CD4-positive, alpha-beta T cell treated with Interleukin-12 subunit alpha and Interleukin-12 subunit beta, for 1 hour (primary cell): ENCODE measurements around the gene KRTCAP3.

Experiments used
- DNase-seq: peaks from one replicate; pipeline ENCODE4 v3.0.0-alpha.2; 2020

Gene KRTCAP3

GRCh38 chr2:27441226-27441926 is 805 bp upstream of the KRTCAP3 start:
- DNase-seq: no peak

GRCh38 chr2:27442920-27443282 is 720 bp downstream of the KRTCAP3 start:
- DNase-seq: no peak

GRCh38 chr2:27445155-27445554 is 3.0 kb downstream of the KRTCAP3 start:
- DNase-seq: no peak

GRCh38 chr2:27445615-27446014 is 3.4 kb downstream of the KRTCAP3 start:
- no peak for DNase-seq

GRCh38 chr2:27446057-27446456 is 3.9 kb downstream of the KRTCAP3 start:
- no peak for DNase-seq

- DNase-seq: no peak
Observed at GRCh38 chr2:27448381-27448780, 6.2 kb downstream of the KRTCAP3 start.

GRCh38 chr2:27451095-27451494 is 8.9 kb downstream of the KRTCAP3 start:
- DNase-seq: no peak

- no peak for DNase-seq
Observed at GRCh38 chr2:27453968-27454367, 11.8 kb downstream of the KRTCAP3 start.

- no peak for DNase-seq
Observed at GRCh38 chr2:27461118-27461517, 18.9 kb downstream of the KRTCAP3 start.

- DNase-seq: no peak
Observed at GRCh38 chr2:27464443-27464842, 22.3 kb downstream of the KRTCAP3 start.

GRCh38 chr2:27471961-27472360 is 29.8 kb downstream of the KRTCAP3 start:
- no peak for DNase-seq

- DNase-seq: no peak
Observed at GRCh38 chr2:27485496-27485895, 43.3 kb downstream of the KRTCAP3 start.

GRCh38 chr2:27489118-27489497 is 46.9 kb downstream of the KRTCAP3 start:
- DNase-seq: peak; percentile 36

GRCh38 chr2:27489498-27490397 is 47.6 kb downstream of the KRTCAP3 start, which contains the start of gene IFT172:
Gene IFT172, minus strand, starts transcription at chr2:27489743. Its CDS starts 90 bp downstream, at chr2:27489653.
- DNase-seq: peak; percentile 99

GRCh38 chr2:27492557-27492956 is 50.4 kb downstream of the KRTCAP3 start:
- no peak for DNase-seq

- DNase-seq: no peak
Observed at GRCh38 chr2:27493948-27494283, 51.7 kb downstream of the KRTCAP3 start.
